ENCODE data around the gene INSR. TPM values are rescaled to one million over a fixed set of nuclear protein-coding genes. Genes with fewer than 3 reads are reported as not detected.

Gene INSR
- total and polyA plus RNA-seq, 2 donors (not counting 3 experiments of a cell fraction or from before 2014, with no cell fraction given): 4.9 to 19.5 TPM

- peak overlapping the region; percentile 38 for H3K9ac ChIP-seq (replicated peaks; ENCODE audit: extremely low read depth, insufficient read depth, low read length)
These were observed 471 bp upstream of the INSR start for GRCh38 chr19:7294558-7295212.

More at GRCh38 chr19:7294558-7295212, 471 bp upstream of the INSR start:
- POLR2A ChIA-PET: interaction anchor here (0.5 to 1.3 kb wide), 2 partner anchors 94 to 96 kb away, joined by 3 to 4 read pairs; no protein-coding TSS in a partner anchor
- TF ChIP-seq CTCF (IDR thresholded peaks at IDR 0.05; ENCODE audit: extremely low read depth in 1 of 2, insufficient read depth in 1 of 2, low read depth in 1 of 2, low read length in 2 of 2) (peak; percentile 4 to 35), MAX (IDR thresholded peaks at IDR 0.05; ENCODE audit: insufficient read depth, insufficient read length) (peak; percentile 25), POLR2AphosphoS5 (IDR thresholded peaks at IDR 0.05; ENCODE audit: insufficient read depth, low read depth, low read length) (no peak)
- Histone ChIP-seq H3K27me3 (ENCODE audit: control insufficient read depth in 2 of 2, insufficient read depth in 2 of 2, low read length in 2 of 2) (no peaks in the 10 kb centered on the region), H3K9me1 (replicated peaks; ENCODE audit: control insufficient read depth, extremely low read depth, insufficient read depth, low read length) (no peaks in the 10 kb centered on the region), H3K27ac (ENCODE audit: insufficient read depth, low read depth, low read length) (no peak overlapping the region), H3K36me3 (ENCODE audit: control insufficient read depth in 2 of 2, extremely low read depth in 1 of 2, insufficient read depth in 2 of 2, low read length in 2 of 2) (no peaks in the 10 kb centered on the region), H3K4me1 (ENCODE audit: control insufficient read depth, extremely low read depth, insufficient read depth, low read length) (peaks cover 3% of the 10 kb centered on the region), H4K20me1 (replicated peaks; ENCODE audit: control insufficient read depth, extremely low read depth, insufficient read depth, low read length) (no peaks in the 10 kb centered on the region), H3K4me2 (ENCODE audit: insufficient read depth, low read length) (peak overlapping the region; percentile 33), H3K9me3 (replicated peaks; ENCODE audit: control insufficient read depth, insufficient read depth, low read length) (no peaks in the 10 kb centered on the region), H2AFZ (ENCODE audit: low read depth, low read length) (peak overlapping the region; percentile 46), H3K4me3 (replicated peaks in 1 of 3; ENCODE audit: insufficient read depth in 1 of 3, low read depth in 1 of 3, low read length in 3 of 3) (peak overlapping the region in 2 of 3 experiments; percentile 34 to 55), H3K79me2 (ENCODE audit: control insufficient read depth, insufficient read depth, low read length) (no peaks in the 10 kb centered on the region)
- DNase-seq (ENCODE audit: low read depth, low spot score): peak; percentile 42
- FAIRE-seq: peak; percentile 31
- CTCF ChIA-PET: interaction anchor here (0.9 to 1.4 kb wide), 5 partner anchors 31 to 112 kb away, joined by 3 to 7 read pairs (median 4); no protein-coding TSS in a partner anchor
- BruUV-seq (replicated peaks): no TSS peak
- dilution Hi-C loops (cut with MboI; ENCODE audit: extremely low pct_ligation_motif_present, low sequenced_read_pairs) (no loop called here), intact Hi-C loops (cut with micrococcal nuclease) (loop anchor here (1.0 to 2.0 kb wide), 4 partner anchors 96 to 192 kb away; no protein-coding TSS in a partner anchor)

Data from endothelial cell of umbilical vein (primary cell).